Activated effector memory CD4-positive, alpha-beta T cell treated with Interleukin-2 at 50 U/mL for 16 hours (primary cell): Measurements from ENCODE around the gene CACNA1C.

Experiments used
- DNase-seq: peaks from one replicate; pipeline ENCODE4 v3.0.0-alpha.2; 2020

The CACNA1C gene

DNA sequence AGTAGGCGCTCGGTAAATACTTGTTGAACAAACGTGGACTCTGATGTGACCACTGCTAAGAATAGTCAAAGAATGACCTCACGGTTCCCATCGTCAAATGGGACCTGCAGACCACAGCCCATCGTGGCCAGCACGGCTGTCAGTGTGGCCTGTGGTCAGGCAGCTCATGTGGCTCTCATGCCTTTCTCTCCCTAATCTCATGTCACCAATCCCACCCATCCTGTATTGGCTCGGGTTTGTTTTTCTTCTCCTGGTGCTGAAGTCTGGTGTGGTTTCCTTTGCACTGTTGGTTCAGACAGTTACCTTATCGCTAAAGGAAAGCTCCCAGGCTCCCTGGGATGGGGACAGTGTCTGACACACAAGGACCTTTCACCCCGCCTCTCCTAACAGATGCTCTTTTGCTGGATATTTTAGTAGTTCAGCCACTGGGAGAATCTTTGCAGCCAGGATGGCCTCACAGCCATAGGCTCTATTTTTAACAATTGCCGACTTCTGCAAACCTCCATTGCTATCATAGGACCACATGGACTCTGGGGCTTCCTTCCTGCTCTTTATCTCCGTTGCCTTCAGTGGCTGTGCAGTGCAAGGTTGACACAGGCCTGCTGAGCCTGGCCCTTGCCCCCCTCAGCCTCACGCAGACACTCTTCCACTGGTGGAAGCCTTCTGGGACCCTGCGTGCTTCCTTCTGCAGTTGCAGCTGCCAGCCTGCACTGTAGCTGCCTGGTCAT lies 448.8 kb downstream of the CACNA1C start:
- DNase-seq, result no peak

DNA sequence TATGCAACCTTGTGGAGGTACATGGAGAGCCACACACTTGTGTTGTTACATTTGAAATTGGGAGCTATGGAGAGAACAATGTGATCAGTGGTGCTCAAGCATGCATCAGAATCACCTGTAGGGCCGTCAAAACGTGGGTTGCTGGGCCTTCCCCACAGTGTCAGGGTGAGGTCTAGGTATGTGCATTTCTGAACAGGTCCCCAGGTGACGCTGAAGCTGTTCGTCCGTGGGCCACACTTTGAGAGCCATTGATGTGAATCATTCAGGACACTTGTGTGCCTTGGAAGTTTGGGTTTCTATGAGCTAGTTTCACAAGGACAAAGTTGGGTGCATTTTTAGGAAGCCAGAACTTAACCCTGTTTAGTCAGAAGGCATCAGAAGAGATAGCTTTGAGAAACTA lies 450.2 kb downstream of the CACNA1C start:
- DNase-seq, result no peak

DNA sequence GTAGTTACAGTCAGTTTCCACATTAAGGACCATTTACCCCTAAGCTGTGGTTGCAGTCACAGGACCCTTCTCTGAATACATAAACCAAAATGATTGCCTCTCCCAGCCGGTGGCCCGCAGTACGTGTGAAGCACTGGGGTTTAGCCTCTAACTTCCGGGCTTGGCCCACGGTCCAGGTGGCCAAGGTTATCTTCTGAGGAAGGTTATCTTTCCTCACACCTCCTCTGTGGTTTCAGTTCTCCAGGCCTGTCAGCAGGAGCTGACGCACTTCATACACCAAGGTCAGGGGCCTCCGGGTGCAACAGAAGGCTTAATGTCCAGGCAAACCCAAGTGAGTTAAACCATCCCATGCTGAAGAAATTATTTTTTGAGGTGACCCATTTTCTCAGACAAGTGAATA lies 451.0 kb downstream of the CACNA1C start:
- DNase-seq, result no peak

DNA sequence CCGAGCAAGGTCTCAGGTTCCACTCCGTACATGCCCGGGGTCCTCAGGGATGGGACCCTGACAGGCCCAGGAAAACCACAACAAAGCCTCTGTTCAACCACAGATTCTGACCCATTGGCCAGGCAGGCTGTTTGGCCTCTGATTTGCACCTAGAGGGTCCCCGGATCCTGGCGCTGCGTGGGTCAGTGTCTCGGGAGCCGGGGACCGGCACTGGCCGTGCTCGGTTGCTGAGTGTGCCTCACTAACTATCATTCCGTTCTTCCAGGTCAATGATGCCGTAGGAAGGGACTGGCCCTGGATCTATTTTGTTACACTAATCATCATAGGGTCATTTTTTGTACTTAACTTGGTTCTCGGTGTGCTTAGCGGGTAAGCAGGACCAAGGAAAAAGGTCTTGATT lies 451.8 kb downstream of the CACNA1C start:
- no peak for DNase-seq

DNA sequence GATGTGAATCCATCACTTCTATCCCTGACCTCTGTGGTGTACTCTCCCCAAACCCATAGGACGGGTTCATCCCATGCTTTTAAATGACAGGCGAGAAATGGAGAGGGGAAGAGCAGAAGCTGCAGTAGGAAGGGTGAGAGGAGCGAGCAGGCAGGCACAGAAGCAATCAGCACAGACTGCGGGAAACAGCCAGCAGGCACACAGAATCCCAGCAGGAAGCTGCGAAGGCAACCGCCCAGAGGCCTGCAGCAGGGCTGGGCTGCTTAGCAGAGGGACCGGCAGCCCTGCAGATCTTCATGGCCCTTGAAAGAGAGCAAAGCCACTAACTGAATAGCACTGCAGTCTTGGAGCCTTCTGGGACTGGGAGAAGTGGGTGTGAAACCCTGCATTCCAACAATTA lies 455.0 kb downstream of the CACNA1C start:
- DNase-seq, result no peak

DNA sequence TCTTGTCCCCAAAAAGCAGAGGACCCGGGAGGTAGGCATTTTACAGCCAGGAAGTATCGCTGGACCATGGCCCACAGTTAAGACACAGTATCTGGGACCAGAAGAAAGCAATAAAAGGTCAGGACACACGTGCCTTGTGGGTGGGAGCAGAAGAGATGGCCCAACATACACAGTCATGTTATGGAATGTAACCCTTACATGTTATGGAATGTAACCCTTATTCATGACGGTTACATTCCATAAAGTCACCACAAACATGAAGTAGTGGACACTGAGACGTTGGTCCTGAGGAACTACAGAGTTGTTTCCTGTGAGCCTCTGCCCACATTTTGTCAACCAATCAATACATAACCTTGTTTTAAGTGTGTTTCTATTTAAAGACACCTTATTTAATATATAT lies 456.4 kb downstream of the CACNA1C start:
- no peak for DNase-seq

DNA sequence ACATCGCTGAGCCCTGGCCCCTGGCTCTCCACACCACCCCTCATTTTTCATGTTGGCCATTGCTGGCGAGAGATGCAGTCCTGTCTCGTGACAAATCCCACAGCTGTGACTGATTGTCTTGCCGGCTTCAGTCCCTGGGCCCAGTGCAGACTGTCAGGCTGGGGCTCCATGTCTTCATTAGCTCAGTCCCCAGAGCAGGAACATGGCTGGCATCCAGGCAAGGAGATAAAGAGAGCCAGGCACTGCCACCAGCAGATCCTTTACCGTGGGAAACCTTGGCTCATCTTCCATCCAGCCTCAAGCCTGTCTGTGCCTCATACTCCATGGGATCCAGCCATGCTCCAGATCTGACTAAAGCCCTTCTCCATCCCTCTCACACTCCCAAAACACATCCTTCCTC lies 457.3 kb downstream of the CACNA1C start:
- no peak for DNase-seq

DNA sequence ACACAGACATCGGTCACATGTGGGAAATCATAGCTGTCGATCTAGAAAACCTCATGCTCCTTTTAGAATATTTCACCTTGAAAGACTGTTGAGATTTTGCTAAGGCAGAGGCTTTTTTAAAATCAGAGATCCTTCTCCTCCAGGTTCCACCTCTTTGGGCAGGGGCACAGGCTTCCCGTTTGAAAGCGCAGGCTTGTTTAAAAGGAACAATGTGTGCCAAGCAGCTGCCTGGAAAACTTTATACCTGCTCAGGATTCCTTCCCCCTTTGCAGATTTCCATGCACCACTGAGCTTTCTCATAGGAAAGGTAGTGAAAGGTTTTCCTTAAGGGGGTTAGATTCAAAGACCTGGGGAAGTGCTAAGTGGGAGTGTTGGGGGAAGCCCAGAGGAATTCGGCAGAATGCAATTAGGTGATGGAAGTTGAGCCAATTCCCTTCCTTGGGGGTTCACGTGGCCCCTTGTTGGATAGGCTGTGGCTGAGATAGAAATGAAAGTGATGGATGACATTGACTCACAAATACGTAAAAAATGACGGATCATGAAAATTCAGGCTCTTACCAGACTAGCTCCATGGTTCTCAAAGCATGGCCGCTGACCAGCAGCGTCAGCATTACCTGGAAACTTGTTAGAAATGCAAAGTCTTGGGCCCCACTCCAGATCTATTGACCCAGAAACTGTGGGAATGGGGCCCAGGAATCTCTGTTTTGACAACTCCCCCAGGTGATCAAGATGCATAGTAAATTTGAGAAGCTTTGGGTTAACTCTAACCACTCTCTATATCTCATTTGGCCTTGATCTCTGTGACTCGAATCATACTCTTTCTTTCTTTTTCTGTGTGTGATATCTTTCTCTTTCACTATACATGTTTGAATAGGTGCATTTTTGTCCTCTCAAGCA lies 460.6 kb downstream of the CACNA1C start:
- DNase-seq, result no peak

DNA sequence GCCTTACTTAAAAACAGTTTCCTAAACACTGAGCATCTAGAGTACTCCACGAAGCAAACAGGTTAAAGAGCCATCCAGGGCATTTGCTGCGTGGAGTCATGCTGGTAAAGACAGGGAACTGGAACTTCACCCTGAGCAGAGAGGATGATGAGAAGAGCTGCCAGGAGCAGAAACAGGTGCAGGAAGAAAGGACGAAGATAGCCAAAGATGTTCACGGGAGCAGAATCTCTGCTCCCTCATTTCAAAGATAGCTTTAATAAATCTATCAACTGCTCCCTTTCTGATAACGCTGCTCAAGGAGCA lies 461.2 kb downstream of the CACNA1C start:
- DNase-seq, result no peak

DNA sequence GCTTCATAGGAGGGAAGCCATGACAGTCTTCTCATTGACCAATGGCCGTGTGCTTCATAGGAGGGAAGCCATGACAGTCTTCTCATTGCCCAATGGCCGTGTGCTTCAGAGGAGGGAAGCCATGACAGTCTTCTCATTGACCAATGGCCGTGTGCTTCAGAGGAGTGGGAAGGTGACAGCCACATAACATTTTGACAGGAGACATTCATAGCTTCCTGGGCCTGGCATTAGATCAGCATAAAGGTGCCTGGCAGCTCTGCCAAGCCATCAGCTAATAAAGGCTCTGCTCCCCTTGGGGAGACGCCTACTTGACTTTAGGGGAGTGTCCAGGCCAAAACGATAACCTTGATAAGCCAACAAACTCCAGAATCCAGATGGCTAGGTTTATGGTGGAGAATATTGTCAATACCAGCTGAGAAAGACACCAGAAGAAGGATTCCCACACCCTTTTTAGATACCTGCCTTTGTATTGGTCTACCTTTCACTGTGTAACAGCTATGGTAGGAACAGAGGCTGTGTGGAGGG lies 468.0 kb downstream of the CACNA1C start:
- DNase-seq, result no peak

DNA sequence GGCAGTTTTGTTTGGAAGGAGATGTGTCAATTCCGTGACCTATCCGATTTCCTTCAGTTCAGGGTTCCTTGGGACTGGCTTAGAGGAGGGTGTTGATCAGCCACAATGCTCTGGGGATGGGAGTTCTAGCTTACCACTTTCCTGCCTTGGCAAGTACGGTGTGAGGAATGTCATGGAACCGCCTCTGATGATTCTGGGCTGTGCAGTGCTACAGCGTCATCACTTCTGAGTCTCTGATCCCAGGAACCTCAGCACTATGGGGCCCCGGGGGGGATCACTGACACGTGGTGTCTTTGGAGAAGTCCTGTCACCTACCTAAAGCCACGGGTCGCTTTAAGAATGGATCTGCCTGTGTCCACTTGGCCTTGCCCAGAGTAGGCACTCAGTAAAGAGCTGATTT lies 470.5 kb downstream of the CACNA1C start:
- DNase-seq, result no peak

DNA sequence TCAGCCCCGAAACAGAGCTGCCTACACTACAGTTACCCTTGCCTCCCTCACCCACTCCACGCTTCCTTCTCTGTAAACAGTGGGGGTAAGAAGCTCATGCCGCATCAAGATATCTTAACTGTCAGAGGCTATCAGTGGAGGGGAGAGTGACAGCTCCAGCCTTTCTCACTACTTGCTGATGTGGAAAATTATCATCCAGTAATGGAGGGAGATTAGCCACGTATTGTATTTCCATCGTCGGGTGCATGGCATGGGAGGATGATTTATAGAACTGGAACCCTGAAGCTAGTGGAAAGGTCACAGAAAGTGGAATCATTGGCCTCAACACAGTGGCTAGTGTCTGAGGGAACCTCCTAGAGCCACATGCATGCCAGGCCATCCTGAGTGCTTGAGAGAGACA lies 471.1 kb downstream of the CACNA1C start:
- no peak for DNase-seq

DNA sequence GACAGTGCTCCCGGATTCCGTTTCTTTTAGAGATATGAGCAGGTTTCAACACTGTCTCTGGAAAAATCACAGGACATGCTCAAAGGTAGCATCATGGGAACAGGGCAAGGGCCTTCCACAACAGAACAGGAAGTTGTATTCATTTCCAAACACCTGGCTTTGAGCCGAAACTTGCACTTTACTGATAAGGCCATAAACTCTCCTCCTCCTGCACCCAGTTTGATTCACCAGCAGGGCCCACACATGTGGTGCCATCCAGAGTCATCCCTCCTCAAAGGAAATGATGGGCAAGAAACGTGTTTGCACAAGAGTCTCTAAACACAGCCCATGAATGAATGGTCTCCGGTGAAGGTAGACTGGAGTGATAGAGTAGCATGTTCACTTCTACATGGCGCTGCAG lies 473.6 kb downstream of the CACNA1C start:
- no peak for DNase-seq

DNA sequence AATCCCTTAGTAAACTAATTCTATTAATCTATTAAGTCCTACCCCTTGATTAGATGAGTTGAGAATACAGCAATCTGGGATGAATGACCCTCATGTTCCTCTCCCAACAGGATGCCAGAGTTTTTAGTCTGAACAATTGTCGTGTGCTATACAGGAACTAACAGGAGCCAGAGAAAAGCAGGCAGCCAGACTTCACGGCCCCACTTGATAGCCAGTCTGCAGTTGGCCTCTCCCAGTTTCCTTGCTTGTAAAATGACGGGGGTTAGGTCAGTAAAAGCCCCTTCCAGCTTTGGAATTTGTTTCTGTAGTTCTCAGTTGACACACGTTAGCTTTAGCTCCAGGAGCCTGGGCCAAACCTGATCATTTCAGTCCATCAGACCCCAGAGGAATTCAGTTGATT lies 475.2 kb downstream of the CACNA1C start:
- DNase-seq, result no peak

DNA sequence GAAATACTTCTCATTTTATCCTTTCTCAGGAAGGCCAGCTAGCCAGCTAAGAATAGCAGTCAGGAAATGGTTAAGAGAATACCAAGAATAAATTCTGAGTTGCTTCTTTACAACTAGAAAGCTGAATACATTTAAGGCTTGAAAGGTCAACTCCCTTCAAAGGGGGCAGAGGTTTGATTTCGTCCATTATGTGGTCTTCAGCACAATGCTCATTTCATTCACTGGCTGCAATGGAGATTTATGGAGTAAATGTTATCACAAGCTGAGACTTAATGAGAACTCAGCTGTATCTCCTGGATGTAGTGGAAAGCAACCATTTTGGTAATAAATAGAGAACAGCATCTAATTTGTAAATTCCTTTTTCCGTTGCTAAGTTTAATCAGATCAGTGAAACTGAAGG lies 477.0 kb downstream of the CACNA1C start:
- DNase-seq, result no peak

DNA sequence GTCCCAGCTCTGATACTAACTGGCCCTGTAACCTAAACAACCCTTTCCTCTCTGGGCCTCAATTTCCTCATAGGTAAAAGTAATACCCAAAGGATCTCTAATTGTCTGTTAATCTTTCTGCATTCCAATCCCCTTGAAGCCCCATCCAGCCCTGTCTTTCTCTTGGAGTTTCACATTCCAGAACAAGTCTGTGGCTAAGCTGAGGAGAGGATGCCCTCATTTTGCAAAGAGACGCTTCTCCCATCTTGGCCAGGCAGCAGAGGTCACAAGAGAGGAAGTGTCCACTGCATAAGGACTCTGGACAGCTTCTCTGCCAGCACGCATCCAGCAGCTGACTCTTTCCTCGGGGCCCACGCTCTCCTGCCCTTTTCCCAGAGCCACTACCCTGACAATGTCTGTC lies 478.6 kb downstream of the CACNA1C start:
- DNase-seq, result no peak

DNA sequence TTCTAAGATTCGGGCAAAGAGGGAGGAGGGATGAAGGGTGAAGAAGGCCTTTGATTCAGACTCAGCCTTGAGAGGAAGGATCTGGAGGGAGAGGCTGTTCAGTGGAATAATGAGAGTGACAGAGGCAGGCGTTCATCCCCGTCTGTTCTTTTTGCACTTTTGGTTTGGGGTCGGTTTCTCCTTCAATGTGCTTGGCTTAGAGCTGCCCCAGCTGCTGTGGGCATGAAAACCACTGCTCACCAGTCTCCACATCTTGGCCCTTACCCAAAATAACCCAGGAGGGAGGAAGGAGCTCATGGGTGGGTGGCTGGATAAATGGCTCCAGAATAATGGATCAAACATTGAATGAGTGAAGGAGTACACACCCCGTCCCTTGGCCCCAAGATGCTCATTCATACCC lies 480.2 kb downstream of the CACNA1C start:
- no peak for DNase-seq

DNA sequence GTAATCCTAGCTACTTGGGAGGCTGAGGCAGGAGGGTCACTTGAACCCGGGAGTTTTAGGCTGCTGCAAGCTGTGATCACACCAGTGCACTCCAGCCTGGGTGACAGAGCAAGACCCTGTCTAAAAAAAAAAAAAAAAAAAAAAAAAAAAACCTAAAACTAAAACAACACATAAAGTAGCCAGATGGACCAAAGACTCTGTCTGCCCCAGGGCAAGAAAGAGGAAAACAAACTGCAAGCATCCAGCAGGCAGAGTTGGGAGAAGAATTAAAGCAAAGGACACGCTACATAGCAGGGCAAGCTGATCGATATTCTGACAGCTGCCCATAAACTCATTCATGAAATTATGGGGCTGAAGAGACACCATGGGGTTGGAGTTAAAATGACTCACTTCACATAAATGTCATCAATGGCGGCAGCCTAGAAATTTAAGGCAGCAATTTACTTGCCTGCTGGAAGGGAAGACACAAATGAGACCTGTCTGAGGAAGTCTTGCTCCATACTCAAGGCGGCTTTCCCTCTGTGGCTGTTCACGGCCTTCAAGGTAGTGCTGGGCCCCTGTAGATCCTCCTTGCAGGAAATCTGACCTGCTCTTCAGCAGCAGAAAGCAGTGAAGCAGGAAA lies 482.9 kb downstream of the CACNA1C start:
- DNase-seq, result no peak

DNA sequence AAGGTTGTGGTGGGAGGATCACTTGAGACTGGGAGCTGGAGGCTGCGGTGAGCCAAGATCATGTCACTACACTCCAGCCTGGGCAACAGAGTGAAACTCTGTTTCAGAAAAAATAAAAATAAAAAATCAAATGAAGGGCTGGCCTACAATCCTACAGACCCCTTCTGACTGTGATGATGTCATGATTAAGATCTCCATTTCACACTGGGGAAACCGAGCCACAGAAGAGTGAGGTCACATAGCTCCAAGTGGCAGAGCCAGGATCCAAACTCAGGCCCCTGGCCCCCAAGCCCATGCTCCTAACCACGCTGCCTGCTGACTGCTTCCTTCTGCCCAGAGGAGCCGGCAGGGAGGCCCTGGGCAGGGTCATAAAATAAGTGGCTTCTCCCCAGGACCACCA lies 483.9 kb downstream of the CACNA1C start:
- no peak for DNase-seq

DNA sequence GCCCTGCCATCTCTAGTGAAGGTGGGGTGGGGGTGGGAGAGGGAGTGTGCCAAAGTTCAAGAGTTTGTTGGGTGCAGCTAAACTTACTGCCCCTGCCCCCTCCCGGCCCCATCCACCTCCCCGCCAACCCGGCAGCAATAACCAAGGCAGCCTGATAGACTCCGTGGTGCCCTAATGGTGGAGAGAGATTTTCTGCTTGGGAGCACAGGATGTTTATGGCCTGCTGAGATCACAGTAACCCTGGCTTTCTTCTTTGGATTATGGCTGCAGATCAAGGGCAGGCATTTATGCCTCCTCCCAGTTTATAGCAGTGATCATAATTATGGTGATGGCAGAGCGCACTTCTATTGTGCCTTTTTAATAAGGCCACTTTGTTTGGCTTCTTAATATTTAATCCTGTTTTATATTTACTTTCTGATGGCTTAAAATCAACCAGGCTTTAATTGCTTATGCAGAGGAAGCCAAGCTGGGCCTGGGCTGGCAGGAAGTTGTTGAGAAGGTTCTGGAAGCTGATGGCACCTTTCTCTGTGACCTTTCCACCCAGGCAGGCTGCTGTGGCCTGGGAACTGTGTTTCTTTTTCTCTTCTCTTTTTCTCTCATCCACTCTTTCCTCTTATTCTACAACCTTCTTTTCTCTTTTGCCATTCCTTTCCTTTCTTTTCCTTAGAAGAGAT lies 485.2 kb downstream of the CACNA1C start:
- no peak for DNase-seq

DNA sequence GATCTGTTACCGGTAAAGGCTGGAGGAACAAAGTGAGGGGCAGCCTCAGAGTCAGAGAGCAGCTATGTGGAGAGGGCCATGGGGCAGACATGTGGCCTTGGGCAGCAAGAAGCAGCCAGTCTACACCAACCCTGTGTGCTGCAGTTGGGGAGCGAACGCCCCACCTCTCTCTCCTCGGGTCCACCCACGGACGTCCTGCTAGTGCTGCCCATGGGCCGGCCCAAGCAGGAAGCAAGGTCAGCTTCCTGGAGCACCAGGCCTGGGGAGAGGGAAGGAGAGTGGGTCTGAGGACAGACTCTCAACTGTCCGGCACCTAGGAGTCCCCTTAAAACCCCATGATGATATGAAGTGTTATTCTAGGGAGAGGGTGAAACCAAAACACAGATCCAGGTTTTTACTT lies 487.2 kb downstream of the CACNA1C start:
- no peak for DNase-seq

DNA sequence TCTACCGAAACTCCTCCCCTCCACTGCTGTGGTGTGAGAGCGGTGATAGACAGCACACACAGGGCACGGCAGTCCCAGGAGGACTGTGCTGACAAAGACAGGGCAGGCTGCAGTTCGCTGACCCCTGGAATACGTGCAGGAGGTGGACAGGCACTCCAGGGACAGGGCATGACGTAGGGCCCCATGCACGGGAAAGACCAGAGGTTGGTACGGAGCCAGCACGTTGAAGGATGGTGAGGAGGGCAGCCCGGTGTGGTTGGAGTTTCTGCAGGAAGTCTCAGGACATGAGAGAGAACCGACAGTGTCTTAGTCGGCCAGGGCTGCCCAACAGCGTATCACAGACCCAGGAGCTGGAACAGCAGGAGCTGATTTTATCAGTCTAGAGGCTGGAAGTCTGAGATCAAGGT lies 487.8 kb downstream of the CACNA1C start:
- DNase-seq, result no peak

DNA sequence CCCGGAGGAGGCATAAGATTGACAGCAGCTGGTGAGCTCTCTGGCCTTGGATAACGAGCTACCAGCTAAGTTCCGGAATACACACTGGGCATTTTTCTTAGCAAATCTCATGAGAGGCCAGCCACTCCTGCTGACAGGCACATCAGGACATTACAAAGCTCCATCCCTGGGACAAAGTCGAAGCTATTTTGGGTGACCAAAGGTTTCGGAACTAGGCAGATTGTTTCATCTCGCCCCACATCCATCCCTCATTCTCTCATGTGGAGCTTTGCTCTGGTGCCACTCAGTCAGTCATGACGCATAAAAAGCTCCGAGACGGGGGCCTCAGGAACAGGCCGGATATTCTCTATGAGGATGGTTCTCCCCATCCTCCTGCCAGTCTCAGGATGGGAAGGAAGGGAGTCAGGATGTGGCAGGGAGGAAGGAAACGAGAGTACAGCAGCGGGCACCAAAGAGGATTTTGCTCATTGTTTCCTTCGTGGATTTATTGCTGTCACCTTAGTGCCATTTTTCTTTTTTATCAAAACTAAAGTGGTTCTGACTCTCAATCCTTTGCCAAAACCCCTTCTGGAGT lies 488.9 kb downstream of the CACNA1C start:
- no peak for DNase-seq
